Vagina (tissue), 2 donors: ENCODE data around the gene FOXN3.

ENCODE experiments used
- CTCF ChIP-seq, 3 experiments: fragments of 450-650 bp in 2 of 3; fragments of 200-600 bp in 1 of 3; sonication (generic) in 1 of 3; IDR thresholded peaks; one replicate each; pipeline ENCODE4 v1.5.1; 2017 to 2019; ENCODE audit warnings: antibody characterized with exemption in 3 of 3, mild to moderate bottlenecking in 2 of 3, moderate library complexity in 2 of 3
- POLR2A ChIP-seq, 2 donors: fragments of 450-650 bp; IDR thresholded peaks; one replicate each; pipeline ENCODE4 v1.6.1; 2017; ENCODE audit warnings: antibody characterized with exemption in 2 of 2, mild to moderate bottlenecking in 2 of 2, moderate library complexity in 2 of 2

- TF ChIP-seq POLR2A (IDR thresholded peaks at IDR 0.05), result no peak
- TF ChIP-seq CTCF (IDR thresholded peaks at IDR 0.05), result no peak
Measured at GRCh38 chr14:89221109-89221810, 195.8 kb downstream of the FOXN3 start.
